Measurements from ENCODE around the gene ARL4C.

DNA sequence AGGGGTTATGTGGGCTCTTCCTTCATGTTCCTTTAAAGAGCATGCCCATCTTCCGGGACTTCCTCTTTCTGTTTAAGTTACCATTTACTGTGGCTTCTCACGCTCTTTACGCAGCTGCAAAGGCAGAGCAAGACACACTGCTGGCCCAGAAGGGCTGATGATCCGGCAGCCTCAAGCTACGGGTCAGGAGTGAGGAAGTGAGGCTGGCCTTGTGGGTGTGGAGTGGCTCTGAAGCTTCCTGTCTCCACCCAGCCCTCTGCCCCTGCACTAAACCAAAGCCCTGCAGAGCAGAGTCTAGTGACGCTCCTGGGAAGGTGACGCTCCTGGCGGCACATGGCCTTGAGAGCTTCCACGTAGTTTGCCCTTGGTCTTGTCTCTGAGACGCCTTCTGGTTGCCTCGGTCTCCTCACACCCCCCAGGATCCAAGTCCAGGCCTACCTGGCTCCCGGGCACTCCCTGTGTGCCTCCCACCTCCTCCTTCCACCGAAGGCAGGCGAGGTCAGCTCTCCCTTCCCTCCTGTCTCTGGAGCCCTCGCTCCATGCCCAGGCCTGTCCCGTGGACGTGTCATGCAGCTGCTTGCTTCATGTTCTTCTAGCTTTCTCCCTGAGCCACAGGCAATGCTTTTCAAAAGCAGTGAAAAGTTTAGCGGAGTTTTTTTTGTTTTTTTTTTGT, 50.3 kb downstream of the ARL4C start:
- TF ChIP-seq POLR2A (IDR thresholded peaks at IDR 0.05; ENCODE audit: low read length), result no peak
- TF ChIP-seq, protein P1, sequence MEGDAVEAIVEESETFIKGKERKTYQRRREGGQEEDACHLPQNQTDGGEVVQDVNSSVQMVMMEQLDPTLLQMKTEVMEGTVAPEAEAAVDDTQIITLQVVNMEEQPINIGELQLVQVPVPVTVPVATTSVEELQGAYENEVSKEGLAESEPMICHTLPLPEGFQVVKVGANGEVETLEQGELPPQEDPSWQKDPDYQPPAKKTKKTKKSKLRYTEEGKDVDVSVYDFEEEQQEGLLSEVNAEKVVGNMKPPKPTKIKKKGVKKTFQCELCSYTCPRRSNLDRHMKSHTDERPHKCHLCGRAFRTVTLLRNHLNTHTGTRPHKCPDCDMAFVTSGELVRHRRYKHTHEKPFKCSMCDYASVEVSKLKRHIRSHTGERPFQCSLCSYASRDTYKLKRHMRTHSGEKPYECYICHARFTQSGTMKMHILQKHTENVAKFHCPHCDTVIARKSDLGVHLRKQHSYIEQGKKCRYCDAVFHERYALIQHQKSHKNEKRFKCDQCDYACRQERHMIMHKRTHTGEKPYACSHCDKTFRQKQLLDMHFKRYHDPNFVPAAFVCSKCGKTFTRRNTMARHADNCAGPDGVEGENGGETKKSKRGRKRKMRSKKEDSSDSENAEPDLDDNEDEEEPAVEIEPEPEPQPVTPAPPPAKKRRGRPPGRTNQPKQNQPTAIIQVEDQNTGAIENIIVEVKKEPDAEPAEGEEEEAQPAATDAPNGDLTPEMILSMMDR (IDR thresholded peaks at IDR 0.05), result no peak
- no peak for TF ChIP-seq HOXA7 (CRISPR knock-in tag; IDR thresholded peaks at IDR 0.05)
- TF ChIP-seq CEBPB (IDR thresholded peaks at IDR 0.05), result no peak
- no peak for TF ChIP-seq MYC (IDR thresholded peaks at IDR 0.05; ENCODE audit: borderline replicate concordance, low read length)
- no peak for TF ChIP-seq JUN (IDR thresholded peaks at IDR 0.05)
- no peak for TF ChIP-seq EP300 (IDR thresholded peaks at IDR 0.05)
- TF ChIP-seq, protein P2, sequence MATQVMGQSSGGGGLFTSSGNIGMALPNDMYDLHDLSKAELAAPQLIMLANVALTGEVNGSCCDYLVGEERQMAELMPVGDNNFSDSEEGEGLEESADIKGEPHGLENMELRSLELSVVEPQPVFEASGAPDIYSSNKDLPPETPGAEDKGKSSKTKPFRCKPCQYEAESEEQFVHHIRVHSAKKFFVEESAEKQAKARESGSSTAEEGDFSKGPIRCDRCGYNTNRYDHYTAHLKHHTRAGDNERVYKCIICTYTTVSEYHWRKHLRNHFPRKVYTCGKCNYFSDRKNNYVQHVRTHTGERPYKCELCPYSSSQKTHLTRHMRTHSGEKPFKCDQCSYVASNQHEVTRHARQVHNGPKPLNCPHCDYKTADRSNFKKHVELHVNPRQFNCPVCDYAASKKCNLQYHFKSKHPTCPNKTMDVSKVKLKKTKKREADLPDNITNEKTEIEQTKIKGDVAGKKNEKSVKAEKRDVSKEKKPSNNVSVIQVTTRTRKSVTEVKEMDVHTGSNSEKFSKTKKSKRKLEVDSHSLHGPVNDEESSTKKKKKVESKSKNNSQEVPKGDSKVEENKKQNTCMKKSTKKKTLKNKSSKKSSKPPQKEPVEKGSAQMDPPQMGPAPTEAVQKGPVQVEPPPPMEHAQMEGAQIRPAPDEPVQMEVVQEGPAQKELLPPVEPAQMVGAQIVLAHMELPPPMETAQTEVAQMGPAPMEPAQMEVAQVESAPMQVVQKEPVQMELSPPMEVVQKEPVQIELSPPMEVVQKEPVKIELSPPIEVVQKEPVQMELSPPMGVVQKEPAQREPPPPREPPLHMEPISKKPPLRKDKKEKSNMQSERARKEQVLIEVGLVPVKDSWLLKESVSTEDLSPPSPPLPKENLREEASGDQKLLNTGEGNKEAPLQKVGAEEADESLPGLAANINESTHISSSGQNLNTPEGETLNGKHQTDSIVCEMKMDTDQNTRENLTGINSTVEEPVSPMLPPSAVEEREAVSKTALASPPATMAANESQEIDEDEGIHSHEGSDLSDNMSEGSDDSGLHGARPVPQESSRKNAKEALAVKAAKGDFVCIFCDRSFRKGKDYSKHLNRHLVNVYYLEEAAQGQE (IDR thresholded peaks at IDR 0.05), result no peak
- no peak for TF ChIP-seq BHLHE40 (IDR thresholded peaks at IDR 0.05; ENCODE audit: low read depth, low read length)
- no peak for TF ChIP-seq NR3C1 (IDR thresholded peaks at IDR 0.05)
- no peak for TF ChIP-seq ZNF302 (CRISPR knock-in tag; IDR thresholded peaks at IDR 0.05)
- TF ChIP-seq RFX5 (IDR thresholded peaks at IDR 0.05), result no peak
- TF ChIP-seq, protein P3, sequence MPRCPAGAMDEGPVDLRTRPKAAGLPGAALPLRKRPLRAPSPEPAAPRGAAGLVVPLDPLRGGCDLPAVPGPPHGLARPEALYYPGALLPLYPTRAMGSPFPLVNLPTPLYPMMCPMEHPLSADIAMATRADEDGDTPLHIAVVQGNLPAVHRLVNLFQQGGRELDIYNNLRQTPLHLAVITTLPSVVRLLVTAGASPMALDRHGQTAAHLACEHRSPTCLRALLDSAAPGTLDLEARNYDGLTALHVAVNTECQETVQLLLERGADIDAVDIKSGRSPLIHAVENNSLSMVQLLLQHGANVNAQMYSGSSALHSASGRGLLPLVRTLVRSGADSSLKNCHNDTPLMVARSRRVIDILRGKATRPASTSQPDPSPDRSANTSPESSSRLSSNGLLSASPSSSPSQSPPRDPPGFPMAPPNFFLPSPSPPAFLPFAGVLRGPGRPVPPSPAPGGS (IDR thresholded peaks at IDR 0.05), result no peak
- TF ChIP-seq NFE2L2 (conservative IDR thresholded peaks at IDR 0.05; ENCODE audit: low read length), result no peak
